Measurements from ENCODE around the gene CYB561D2. TPM values are rescaled to one million over a fixed set of nuclear protein-coding genes. Genes with fewer than 3 reads are reported as not detected.

CYB561D2 gene
- total RNA-seq, 1 experiment from 2014 or later: 27.5 TPM

DNA sequence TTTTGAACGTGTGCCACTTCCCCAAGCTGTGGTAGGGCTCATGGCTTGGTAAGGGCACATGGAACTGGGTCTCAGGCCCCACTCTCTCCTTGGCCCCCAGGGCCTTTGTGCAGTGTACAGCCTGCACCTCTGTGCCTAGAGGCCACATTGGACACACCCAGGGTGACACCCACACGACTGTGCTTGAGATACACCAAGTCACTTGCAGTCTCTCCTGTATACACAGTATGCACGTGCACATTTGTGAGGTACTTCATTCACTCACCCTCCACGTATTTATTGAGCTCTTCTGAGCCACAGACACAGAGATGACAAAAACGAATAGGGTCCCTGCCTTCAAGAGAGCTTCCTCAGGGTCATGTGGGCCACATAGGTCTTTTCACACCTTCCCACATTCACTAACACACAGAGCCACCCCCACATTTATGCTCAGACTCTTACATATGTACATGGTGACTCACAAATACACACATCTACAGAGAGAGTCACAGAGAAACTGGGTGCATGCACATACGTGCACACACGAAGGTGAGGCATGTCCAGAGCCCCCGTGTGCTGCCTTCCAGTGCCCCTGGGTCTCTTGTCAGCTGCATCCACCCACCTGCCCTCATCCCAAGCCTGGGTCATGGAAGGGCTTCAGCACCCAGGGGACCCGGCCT is 18.5 kb downstream of the CYB561D2 start:
- ChIA-PET CTCF (interaction anchor here (0.6 kb wide), 1 partner anchor 66 kb away, joined by 4 read pairs; no protein-coding TSS in a partner anchor), POLR2A (no interaction called here)
- intact Hi-C loops (cut with micrococcal nuclease; ENCODE audit: unreplicated experiment): no loop called here
- no peaks in the 10 kb centered on the region for H3K27me3 ChIP-seq (ENCODE audit: control insufficient read depth, insufficient read depth, low read length)
- H3K4me1 ChIP-seq (ENCODE audit: control insufficient read depth, insufficient read depth, low read length): no peaks in the 10 kb centered on the region; the same call in 1 of the 2 replicates
- no peak overlapping the region for H3K4me3 ChIP-seq (ENCODE audit: low read depth in 2 of 2, low read length in 2 of 2)
- ATAC-seq: no peak
- no peak for DNase-seq (ENCODE audit: low read depth, low spot score)
- H3K9me3 ChIP-seq (ENCODE audit: control insufficient read depth, insufficient read depth, low read depth, low read length): no peaks in the 10 kb centered on the region
- no peak overlapping the region for H3K27ac ChIP-seq (ENCODE audit: low read length)
- TF ChIP-seq, protein P1, sequence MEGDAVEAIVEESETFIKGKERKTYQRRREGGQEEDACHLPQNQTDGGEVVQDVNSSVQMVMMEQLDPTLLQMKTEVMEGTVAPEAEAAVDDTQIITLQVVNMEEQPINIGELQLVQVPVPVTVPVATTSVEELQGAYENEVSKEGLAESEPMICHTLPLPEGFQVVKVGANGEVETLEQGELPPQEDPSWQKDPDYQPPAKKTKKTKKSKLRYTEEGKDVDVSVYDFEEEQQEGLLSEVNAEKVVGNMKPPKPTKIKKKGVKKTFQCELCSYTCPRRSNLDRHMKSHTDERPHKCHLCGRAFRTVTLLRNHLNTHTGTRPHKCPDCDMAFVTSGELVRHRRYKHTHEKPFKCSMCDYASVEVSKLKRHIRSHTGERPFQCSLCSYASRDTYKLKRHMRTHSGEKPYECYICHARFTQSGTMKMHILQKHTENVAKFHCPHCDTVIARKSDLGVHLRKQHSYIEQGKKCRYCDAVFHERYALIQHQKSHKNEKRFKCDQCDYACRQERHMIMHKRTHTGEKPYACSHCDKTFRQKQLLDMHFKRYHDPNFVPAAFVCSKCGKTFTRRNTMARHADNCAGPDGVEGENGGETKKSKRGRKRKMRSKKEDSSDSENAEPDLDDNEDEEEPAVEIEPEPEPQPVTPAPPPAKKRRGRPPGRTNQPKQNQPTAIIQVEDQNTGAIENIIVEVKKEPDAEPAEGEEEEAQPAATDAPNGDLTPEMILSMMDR (IDR thresholded peaks at IDR 0.05): no peak
- TF ChIP-seq POLR2AphosphoS5 (IDR thresholded peaks at IDR 0.05; ENCODE audit: low read depth, low read length): no peak
- no peak for TF ChIP-seq SIN3A (IDR thresholded peaks at IDR 0.05; ENCODE audit: borderline replicate concordance, insufficient read depth, low read depth, low read length)
- TF ChIP-seq TCF7L2 (IDR thresholded peaks at IDR 0.05; ENCODE audit: low read depth, low read length): no peak
- TF ChIP-seq, protein P2, sequence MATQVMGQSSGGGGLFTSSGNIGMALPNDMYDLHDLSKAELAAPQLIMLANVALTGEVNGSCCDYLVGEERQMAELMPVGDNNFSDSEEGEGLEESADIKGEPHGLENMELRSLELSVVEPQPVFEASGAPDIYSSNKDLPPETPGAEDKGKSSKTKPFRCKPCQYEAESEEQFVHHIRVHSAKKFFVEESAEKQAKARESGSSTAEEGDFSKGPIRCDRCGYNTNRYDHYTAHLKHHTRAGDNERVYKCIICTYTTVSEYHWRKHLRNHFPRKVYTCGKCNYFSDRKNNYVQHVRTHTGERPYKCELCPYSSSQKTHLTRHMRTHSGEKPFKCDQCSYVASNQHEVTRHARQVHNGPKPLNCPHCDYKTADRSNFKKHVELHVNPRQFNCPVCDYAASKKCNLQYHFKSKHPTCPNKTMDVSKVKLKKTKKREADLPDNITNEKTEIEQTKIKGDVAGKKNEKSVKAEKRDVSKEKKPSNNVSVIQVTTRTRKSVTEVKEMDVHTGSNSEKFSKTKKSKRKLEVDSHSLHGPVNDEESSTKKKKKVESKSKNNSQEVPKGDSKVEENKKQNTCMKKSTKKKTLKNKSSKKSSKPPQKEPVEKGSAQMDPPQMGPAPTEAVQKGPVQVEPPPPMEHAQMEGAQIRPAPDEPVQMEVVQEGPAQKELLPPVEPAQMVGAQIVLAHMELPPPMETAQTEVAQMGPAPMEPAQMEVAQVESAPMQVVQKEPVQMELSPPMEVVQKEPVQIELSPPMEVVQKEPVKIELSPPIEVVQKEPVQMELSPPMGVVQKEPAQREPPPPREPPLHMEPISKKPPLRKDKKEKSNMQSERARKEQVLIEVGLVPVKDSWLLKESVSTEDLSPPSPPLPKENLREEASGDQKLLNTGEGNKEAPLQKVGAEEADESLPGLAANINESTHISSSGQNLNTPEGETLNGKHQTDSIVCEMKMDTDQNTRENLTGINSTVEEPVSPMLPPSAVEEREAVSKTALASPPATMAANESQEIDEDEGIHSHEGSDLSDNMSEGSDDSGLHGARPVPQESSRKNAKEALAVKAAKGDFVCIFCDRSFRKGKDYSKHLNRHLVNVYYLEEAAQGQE (IDR thresholded peaks at IDR 0.05; ENCODE audit: insufficient read depth in 1 of 2, low read depth in 2 of 2, low read length in 1 of 2): no peak
- in situ Hi-C loops (cut with HindIII; ENCODE audit: low pct_unique_long_range_greater_than_20kb, low sequenced_read_pairs): no loop called here
- H3K36me3 ChIP-seq (ENCODE audit: control insufficient read depth, insufficient read depth, low read length): no peaks in the 10 kb centered on the region
- BruUV-seq (replicated peaks): no TSS peak

DNA sequence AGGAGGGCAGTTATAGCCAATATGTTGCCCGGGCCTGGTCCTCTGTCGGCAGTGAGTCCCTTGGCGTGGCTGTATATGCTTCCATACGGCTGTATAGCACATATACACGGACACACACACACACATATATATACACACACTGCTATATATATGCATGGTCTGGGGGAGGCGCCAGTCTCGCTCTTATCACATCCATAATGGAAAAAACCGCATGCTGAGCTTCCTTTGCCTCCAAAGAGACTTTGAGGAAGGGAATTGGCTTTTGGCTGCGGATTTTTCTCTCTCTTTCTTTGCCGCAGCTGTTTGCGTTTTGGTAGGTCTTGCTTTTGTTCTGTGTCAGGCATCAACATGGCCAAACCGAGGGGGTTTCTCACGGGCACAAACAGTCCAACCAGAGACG is 19.9 kb downstream of the CYB561D2 start:
- no peak for DNase-seq (ENCODE audit: low read depth, low spot score)
- POLR2A ChIA-PET: no interaction called here
- H3K4me3 ChIP-seq (ENCODE audit: low read depth in 2 of 2, low read length in 2 of 2): no peak overlapping the region
- CTCF ChIA-PET: interaction anchor here (0.6 to 1.0 kb wide), 3 partner anchors 102 to 189 kb away, joined by 3 to 6 read pairs (median 4); no protein-coding TSS in a partner anchor
- no TSS peak for BruUV-seq (replicated peaks)
- in situ Hi-C loops (cut with HindIII; ENCODE audit: low pct_unique_long_range_greater_than_20kb, low sequenced_read_pairs): no loop called here
- H3K36me3 ChIP-seq (ENCODE audit: control insufficient read depth, insufficient read depth, low read length): no peaks in the 10 kb centered on the region
- no peaks in the 10 kb centered on the region; the same call in 1 of the 2 replicates for H3K4me1 ChIP-seq (ENCODE audit: control insufficient read depth, insufficient read depth, low read length)
- TF ChIP-seq SIN3A (IDR thresholded peaks at IDR 0.05; ENCODE audit: borderline replicate concordance, insufficient read depth, low read depth, low read length) (no peak), POLR2AphosphoS5 (IDR thresholded peaks at IDR 0.05; ENCODE audit: low read depth, low read length) (no peak), TCF7L2 (IDR thresholded peaks at IDR 0.05; ENCODE audit: low read depth, low read length) (no peak)
- TF ChIP-seq, protein P1 (IDR thresholded peaks at IDR 0.05): no peak; the same call in 1 of the 2 replicates
- TF ChIP-seq, protein P2 (IDR thresholded peaks at IDR 0.05; ENCODE audit: insufficient read depth in 1 of 2, low read depth in 2 of 2, low read length in 1 of 2): no peak
- no peak overlapping the region for H3K27ac ChIP-seq (ENCODE audit: low read length)
- intact Hi-C loops (cut with micrococcal nuclease; ENCODE audit: unreplicated experiment): loop anchor here (10.0 kb wide), 1 partner anchor 174 kb away; no protein-coding TSS in a partner anchor
- no peaks in the 10 kb centered on the region for H3K27me3 ChIP-seq (ENCODE audit: control insufficient read depth, insufficient read depth, low read length)
- no peaks in the 10 kb centered on the region for H3K9me3 ChIP-seq (ENCODE audit: control insufficient read depth, insufficient read depth, low read depth, low read length)
- no peak for ATAC-seq
